CD4-positive, CD25-positive, alpha-beta regulatory T cell (primary cell): ENCODE results near the gene RACGAP1. TPM values are rescaled to one million over a fixed set of nuclear protein-coding genes. Genes with fewer than 3 reads are reported as not detected.

ENCODE experiments used
- ATAC-seq, 2 donors: fragments of 150-1000 bp; cut with Tn5 transposase; one replicate each; pipeline ENCODE4 v1.10.0; 2021; ENCODE audit warnings: low read depth in 2 of 2, moderate number of reproducible peaks in 2 of 2, moderate library complexity in 1 of 2
- DNase-seq, 3 donors: peaks; one replicate each; pipeline versions ENCODE4 v3.0.0 to v3.0.0-alpha.2; 2012 to 2022; ENCODE audit warnings: mixed read lengths in 1 of 3
- H3K27ac ChIP-seq: one replicate; pipeline ENCODE4 v1.7.0; 2013; ENCODE audit warnings: mild to moderate bottlenecking, low read length; ENCODE audit not compliant: insufficient read depth, poor library complexity, severe bottlenecking
- H3K27me3 ChIP-seq: one replicate; pipeline ENCODE4 v1.7.0; 2013; ENCODE audit warnings: low read length; ENCODE audit not compliant: control insufficient read depth, insufficient read depth
- H3K36me3 ChIP-seq: one replicate; pipeline ENCODE4 v1.7.0; 2013; ENCODE audit warnings: mild to moderate bottlenecking, low read length, moderate library complexity; ENCODE audit not compliant: control insufficient read depth, insufficient read depth
- H3K4me1 ChIP-seq: 2 replicates; pipeline ENCODE4 v1.7.0; 2013; ENCODE audit warnings: mild to moderate bottlenecking, low read length; ENCODE audit not compliant: insufficient read depth, control insufficient read depth, poor library complexity, severe bottlenecking
- H3K4me3 ChIP-seq: one replicate; pipeline ENCODE4 v1.7.0; 2013; ENCODE audit warnings: low read depth, mild to moderate bottlenecking, low read length, moderate library complexity
- H3K9me3 ChIP-seq, 2 experiments: 1 replicate in 1 of 2; 2 replicates in 1 of 2; pipeline ENCODE4 v1.7.0; 2013; ENCODE audit warnings: low read length in 2 of 2, mild to moderate bottlenecking in 1 of 2, moderate library complexity in 1 of 2; ENCODE audit not compliant: control insufficient read depth in 2 of 2
- H3K27ac Mint-ChIP-seq, 3 donors: one replicate each; pipeline ENCODE4 v1.8.0; 2020 to 2022; ENCODE audit warnings: mild to moderate bottlenecking in 3 of 3, mixed read lengths in 3 of 3, moderate library complexity in 2 of 3
- H3K27me3 Mint-ChIP-seq: one replicate; pipeline ENCODE4 v1.8.0; 2022; ENCODE audit warnings: mild to moderate bottlenecking, mixed read lengths
- H3K36me3 Mint-ChIP-seq: one replicate; pipeline ENCODE4 v1.8.0; 2020; ENCODE audit warnings: mixed read lengths
- H3K4me1 Mint-ChIP-seq, 4 donors: one replicate each; pipeline ENCODE4 v1.8.0; 2020 to 2022; ENCODE audit warnings: mixed read lengths in 4 of 4, mild to moderate bottlenecking in 1 of 4
- H3K4me3 Mint-ChIP-seq, 4 donors: one replicate each; pipeline ENCODE4 v1.8.0; 2020 to 2022; ENCODE audit warnings: mild to moderate bottlenecking in 4 of 4, mixed read lengths in 4 of 4, moderate library complexity in 3 of 4
- H3K9me3 Mint-ChIP-seq, 7 donors: one replicate each; pipeline ENCODE4 v1.8.0; 2020 to 2022; ENCODE audit warnings: mixed read lengths in 7 of 7, mild to moderate bottlenecking in 3 of 7, moderate library complexity in 2 of 7
- polyA plus RNA-seq, 4 donors: library from polyadenylated mRNA; unstranded; fragments of 300-500 nt; fragmentation: Illumina TruSeq; gene quantifications; one replicate each; pipeline ENCODE4 v1.2.3, GENCODE V29; 2021
- total RNA-seq: library from RNA; stranded (reverse); gene quantifications from one replicate; pipeline ENCODE4 v1.2.3, GENCODE V29; 2022

Gene RACGAP1
- total and polyA plus RNA-seq, 5 donors from 2014 or later, result 17.1 to 22.9 (median 17.4) TPM

- peak overlapping the region; percentile 97 to 100 (median 98) for H3K27ac Mint-ChIP-seq
- Histone ChIP-seq H3K36me3 (no peaks in the 10 kb centered on the region), H3K27me3 (no peaks in the 10 kb centered on the region), H3K4me1 (peaks cover 53% of the 10 kb centered on the region), H3K9me3 (no peaks in the 10 kb centered on the region), H3K4me3 (peak overlapping the region; percentile 88), H3K27ac (peak overlapping the region; percentile 92)
- no peak for DNase-seq
- no peaks in the 10 kb centered on the region for H3K27me3 Mint-ChIP-seq
- peaks cover 12 to 65% (median 36%) of the 10 kb centered on the region in 4 donors for H3K4me1 Mint-ChIP-seq
- peak overlapping the region; percentile 26 to 96 (median 79) for H3K4me3 Mint-ChIP-seq
- no peak for ATAC-seq
- no peaks in the 10 kb centered on the region for H3K9me3 Mint-ChIP-seq
- H3K36me3 Mint-ChIP-seq, result peaks cover 4% of the 10 kb centered on the region
Measured at GRCh38 chr12:49944046-49944445, 81.2 kb downstream of the RACGAP1 start.

GRCh38 chr12:49943625-49943960, 81.7 kb downstream of the RACGAP1 start:
- H3K27ac ChIP-seq, result peak overlapping the region; percentile 92

GRCh38 chr12:49942921-49943624, 82.2 kb downstream of the RACGAP1 start:
- Mint-ChIP-seq H3K4me3 (peak overlapping the region in 3 of 4 donors; percentile 24 to 96 (median 80)), H3K9me3 (no peaks in the 10 kb centered on the region), H3K4me1 (peaks cover 12 to 65% (median 37%) of the 10 kb centered on the region in 4 donors), H3K36me3 (peaks cover 4% of the 10 kb centered on the region), H3K27me3 (no peaks in the 10 kb centered on the region), H3K27ac (peak overlapping the region; percentile 91 to 100 (median 97))
- no peaks in the 10 kb centered on the region for H3K9me3 ChIP-seq
- no peaks in the 10 kb centered on the region for H3K36me3 ChIP-seq
- peaks cover 53% of the 10 kb centered on the region for H3K4me1 ChIP-seq
- ATAC-seq (peak; percentile 36 to 65), DNase-seq (peak in 1 of 3 donors; percentile 92)
- H3K27ac ChIP-seq, result peak overlapping the region; percentile 92
- peak overlapping the region; percentile 37 for H3K4me3 ChIP-seq
- no peaks in the 10 kb centered on the region for H3K27me3 ChIP-seq

More at GRCh38 chr12:49943625-49943960, 81.7 kb downstream of the RACGAP1 start:
- H3K36me3 Mint-ChIP-seq, result peaks cover 4% of the 10 kb centered on the region
- H3K4me3 Mint-ChIP-seq, result peak overlapping the region in 3 of 4 donors; percentile 75 to 96 (median 80)
- Histone ChIP-seq H3K4me3 (no peak overlapping the region), H3K27me3 (no peaks in the 10 kb centered on the region), H3K4me1 (peaks cover 53% of the 10 kb centered on the region), H3K36me3 (no peaks in the 10 kb centered on the region), H3K9me3 (no peaks in the 10 kb centered on the region)
- H3K27ac Mint-ChIP-seq, result peak overlapping the region; percentile 97 to 100 (median 98)
- no peaks in the 10 kb centered on the region for H3K27me3 Mint-ChIP-seq
- ATAC-seq, result no peak
- H3K4me1 Mint-ChIP-seq, result peaks cover 12 to 65% (median 36%) of the 10 kb centered on the region in 4 donors
- no peak for DNase-seq
- no peaks in the 10 kb centered on the region for H3K9me3 Mint-ChIP-seq

- Mint-ChIP-seq H3K4me1 (peaks cover 12 to 62% (median 37%) of the 10 kb centered on the region in 4 donors), H3K27me3 (no peaks in the 10 kb centered on the region), H3K9me3 (no peaks in the 10 kb centered on the region), H3K27ac (peak overlapping the region; percentile 91 to 100 (median 97)), H3K36me3 (peaks cover 4% of the 10 kb centered on the region), H3K4me3 (peak overlapping the region in 3 of 4 donors; percentile 24 to 96 (median 80))
- H3K9me3 ChIP-seq, result no peaks in the 10 kb centered on the region
- H3K4me3 ChIP-seq, result peak overlapping the region; percentile 37
- ATAC-seq (no peak), DNase-seq (peak in 1 of 3 donors; percentile 35)
- H3K27ac ChIP-seq, result peak overlapping the region; percentile 92
- H3K27me3 ChIP-seq, result no peaks in the 10 kb centered on the region
- H3K36me3 ChIP-seq, result no peaks in the 10 kb centered on the region
- peaks cover 53% of the 10 kb centered on the region for H3K4me1 ChIP-seq
Measured at GRCh38 chr12:49942512-49942893, 82.8 kb downstream of the RACGAP1 start.

- DNase-seq (no peak), ATAC-seq (no peak)
- Mint-ChIP-seq H3K4me3 (peak overlapping the region in 3 of 4 donors; percentile 12 to 31 (median 15)), H3K4me1 (peaks cover 12 to 59% (median 37%) of the 10 kb centered on the region in 4 donors), H3K27ac (peak overlapping the region in 2 of 3 donors; percentile 90 to 100), H3K27me3 (no peaks in the 10 kb centered on the region), H3K9me3 (no peaks in the 10 kb centered on the region), H3K36me3 (peaks cover 4% of the 10 kb centered on the region)
- Histone ChIP-seq H3K27me3 (no peaks in the 10 kb centered on the region), H3K4me1 (peaks cover 52% of the 10 kb centered on the region), H3K4me3 (no peak overlapping the region), H3K27ac (peak overlapping the region; percentile 92), H3K36me3 (no peaks in the 10 kb centered on the region), H3K9me3 (no peaks in the 10 kb centered on the region)
Measured at GRCh38 chr12:49941556-49942511, 83.5 kb downstream of the RACGAP1 start.

- Histone ChIP-seq H3K36me3 (no peaks in the 10 kb centered on the region), H3K4me1 (peaks cover 31% of the 10 kb centered on the region), H3K27ac (no peak overlapping the region), H3K27me3 (no peaks in the 10 kb centered on the region), H3K4me3 (no peak overlapping the region), H3K9me3 (no peaks in the 10 kb centered on the region)
- no peaks in the 10 kb centered on the region for H3K9me3 Mint-ChIP-seq
- H3K27me3 Mint-ChIP-seq, result peaks cover 4% of the 10 kb centered on the region
- H3K36me3 Mint-ChIP-seq, result peaks cover 4% of the 10 kb centered on the region
- H3K4me1 Mint-ChIP-seq, result peaks cover 6 to 37% (median 21%) of the 10 kb centered on the region in 4 donors
- no peak overlapping the region for H3K4me3 Mint-ChIP-seq
- H3K27ac Mint-ChIP-seq, result peak overlapping the region in 1 of 3 donors; percentile 33
- ATAC-seq (no peak), DNase-seq (no peak)
Measured at GRCh38 chr12:49939707-49940106, 85.6 kb downstream of the RACGAP1 start.

GRCh38 chr12:49939307-49939706, 86.0 kb downstream of the RACGAP1 start:
- peaks cover 4% of the 10 kb centered on the region for H3K36me3 Mint-ChIP-seq
- H3K27ac ChIP-seq, result no peak overlapping the region
- no peak overlapping the region for H3K4me3 Mint-ChIP-seq
- H3K4me1 ChIP-seq, result peaks cover 28% of the 10 kb centered on the region
- peaks cover 0 to 2% (median 0%) of the 10 kb centered on the region in 7 donors for H3K9me3 Mint-ChIP-seq
- no peaks in the 10 kb centered on the region for H3K9me3 ChIP-seq
- H3K27me3 ChIP-seq, result no peaks in the 10 kb centered on the region
- peaks cover 8% of the 10 kb centered on the region for H3K27me3 Mint-ChIP-seq
- no peak for DNase-seq
- no peak overlapping the region for H3K4me3 ChIP-seq
- H3K4me1 Mint-ChIP-seq, result peaks cover 2 to 33% (median 18%) of the 10 kb centered on the region in 4 donors
- ATAC-seq, result no peak
- H3K36me3 ChIP-seq, result no peaks in the 10 kb centered on the region
- peak overlapping the region in 1 of 3 donors; percentile 33 for H3K27ac Mint-ChIP-seq
